Measurements from ENCODE around the gene IFT43. TPM values are rescaled to one million over a fixed set of nuclear protein-coding genes. Genes with fewer than 3 reads are reported as not detected.
A peak's percentile ranks its signal among the peaks of the same experiment; 100 is the strongest.

The IFT43 gene
- total RNA-seq, 1 experiment from 2014 or later = 18.6 TPM

DNA sequence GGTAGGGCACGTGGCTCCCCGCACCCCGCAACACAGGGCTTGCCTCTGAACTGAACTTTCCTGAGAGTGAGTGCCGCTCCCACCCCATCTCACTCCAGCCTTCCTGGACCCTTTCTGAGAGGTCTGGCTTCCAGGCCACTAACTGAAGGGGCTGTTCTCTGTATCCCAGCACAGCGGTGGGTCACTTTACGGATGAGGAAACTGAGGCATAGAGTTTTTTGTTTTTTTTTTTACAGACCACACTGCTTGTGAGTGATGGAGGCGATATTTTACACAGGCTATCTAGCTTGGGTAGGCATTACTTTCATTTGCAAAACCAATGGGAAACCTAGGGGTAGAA, 2.6 kb upstream of the IFT43 start:
- Mint-ChIP-seq H3K36me3 (ENCODE audit: insufficient read depth in 1 of 3, low read depth in 3 of 3) (no peaks in the 10 kb centered on the region; a peak in 1 of 7 replicates), H3K9me3 (no peaks in the 10 kb centered on the region; a peak in 1 of 5 replicates), H3K4me1 (peaks cover 29 to 32% of the 10 kb centered on the region in 2 experiments), H3K27ac (peak overlapping the region in 1 of 3 experiments; percentile 81; a peak in 1 of 7 replicates), H3K4me3 (peak overlapping the region; percentile 70 to 86), H3K27me3 (ENCODE audit: low read depth) (peaks cover 59% of the 10 kb centered on the region)
- H2AK5ac ChIP-seq (ENCODE audit: insufficient read length, low read length) = no peak overlapping the region
- no peaks in the 10 kb centered on the region for H3K79me2 ChIP-seq (ENCODE audit: insufficient read depth, low read length)
- peak overlapping the region; percentile 31; the same call in 1 of the 2 replicates for H3K14ac ChIP-seq (ENCODE audit: insufficient read depth, low read length)
- H4K8ac ChIP-seq (replicated peaks; ENCODE audit: insufficient read length, low read depth, low read length) = no peak overlapping the region
- no peak overlapping the region for H3K9ac ChIP-seq (ENCODE audit: extremely low read depth, insufficient read length, low read length)
- no peaks in the 10 kb centered on the region for H3K79me1 ChIP-seq (ENCODE audit: insufficient read depth, low read depth, low read length, poor library complexity, severe bottlenecking)
- no peak overlapping the region for H3K27ac ChIP-seq (ENCODE audit: insufficient read length, low read depth, low read length)
- no peak overlapping the region for H2BK12ac ChIP-seq (ENCODE audit: insufficient read length, low read depth, low read length)
- H4K5ac ChIP-seq (ENCODE audit: insufficient read length, low read depth, low read length) = no peak overlapping the region
- no peak overlapping the region for H4K91ac ChIP-seq (ENCODE audit: insufficient read length, low read depth, low read length)
- DNase-seq = no peak
- H2BK5ac ChIP-seq (ENCODE audit: insufficient read length, low read length) = no peak overlapping the region
- no peaks in the 10 kb centered on the region for H4K20me1 ChIP-seq (ENCODE audit: control insufficient read depth, insufficient read depth, insufficient read length)
- H3K18ac ChIP-seq (ENCODE audit: insufficient read length, low read depth, low read length) = no peak overlapping the region
- no peak overlapping the region for H3K4ac ChIP-seq (ENCODE audit: low read depth, low read length)
- peak overlapping the region; percentile 91 for H3K4me2 ChIP-seq (ENCODE audit: insufficient read depth, insufficient read length, low read length)
- no peak overlapping the region for H3K56ac ChIP-seq (ENCODE audit: insufficient read length, low read depth, low read length)
- H3K9me3 ChIP-seq (ENCODE audit: control insufficient read depth, low read depth, low read length) = no peaks in the 10 kb centered on the region
- H2BK15ac ChIP-seq (ENCODE audit: low read depth, low read length) = no peak overlapping the region
- no peak overlapping the region for H2BK120ac ChIP-seq (ENCODE audit: low read depth, low read length, poor library complexity, severe bottlenecking)
- H2BK20ac ChIP-seq (ENCODE audit: low read depth, low read length, poor library complexity, severe bottlenecking) = no peak overlapping the region
- H3K4me1 ChIP-seq (ENCODE audit: insufficient read depth, low read length) = no peaks in the 10 kb centered on the region
- no CpG with 5 or more reads among the region's 7 CpGs for WGBS (ENCODE audit: extremely low coverage, insufficient read length, low lambda C conversion rate)
- H3K23ac ChIP-seq (ENCODE audit: insufficient read length, low read depth, low read length) = no peak overlapping the region
- no peak overlapping the region for H3T11ph ChIP-seq (ENCODE audit: low read length)
- peaks cover 2% of the 10 kb centered on the region; the same call in 1 of the 2 replicates for H3K27me3 ChIP-seq (ENCODE audit: insufficient read depth, low read length)
- H2AFZ ChIP-seq (ENCODE audit: low read length) = no peak overlapping the region
- H3K23me2 ChIP-seq (ENCODE audit: insufficient read length, low read depth, low read length, poor library complexity, severe bottlenecking) = peaks cover 12% of the 10 kb centered on the region
- TF ChIP-seq, protein P1, sequence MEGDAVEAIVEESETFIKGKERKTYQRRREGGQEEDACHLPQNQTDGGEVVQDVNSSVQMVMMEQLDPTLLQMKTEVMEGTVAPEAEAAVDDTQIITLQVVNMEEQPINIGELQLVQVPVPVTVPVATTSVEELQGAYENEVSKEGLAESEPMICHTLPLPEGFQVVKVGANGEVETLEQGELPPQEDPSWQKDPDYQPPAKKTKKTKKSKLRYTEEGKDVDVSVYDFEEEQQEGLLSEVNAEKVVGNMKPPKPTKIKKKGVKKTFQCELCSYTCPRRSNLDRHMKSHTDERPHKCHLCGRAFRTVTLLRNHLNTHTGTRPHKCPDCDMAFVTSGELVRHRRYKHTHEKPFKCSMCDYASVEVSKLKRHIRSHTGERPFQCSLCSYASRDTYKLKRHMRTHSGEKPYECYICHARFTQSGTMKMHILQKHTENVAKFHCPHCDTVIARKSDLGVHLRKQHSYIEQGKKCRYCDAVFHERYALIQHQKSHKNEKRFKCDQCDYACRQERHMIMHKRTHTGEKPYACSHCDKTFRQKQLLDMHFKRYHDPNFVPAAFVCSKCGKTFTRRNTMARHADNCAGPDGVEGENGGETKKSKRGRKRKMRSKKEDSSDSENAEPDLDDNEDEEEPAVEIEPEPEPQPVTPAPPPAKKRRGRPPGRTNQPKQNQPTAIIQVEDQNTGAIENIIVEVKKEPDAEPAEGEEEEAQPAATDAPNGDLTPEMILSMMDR (conservative IDR thresholded peaks at IDR 0.05) = no peak
